Endothelial cell of umbilical vein (primary cell): ENCODE data around the gene RTN1. TPM values are rescaled to one million over a fixed set of nuclear protein-coding genes. Genes with fewer than 3 reads are reported as not detected.

ENCODE experiments used
- BruUV-seq: library from RNA; stranded (reverse); fragments of 400-500 nt; replicated peaks from 2 replicates; lab custom pipeline; 2021; lab: Mats Ljungman, UMichigan
- CTCF ChIA-PET: fragments of 300-600, 350-600 bp; sonication (Branson Sonifier 250); formaldehyde crosslinking; loops from one replicate; lab custom pipeline; 2021; ENCODE audit warnings: antibody characterized with exemption, inconsistent platforms; lab: Charles Lee
- POLR2A ChIA-PET: fragments of 300-600, 350-600 bp; sonication (Branson Sonifier 250); formaldehyde crosslinking; loops from one replicate; lab custom pipeline; 2021; ENCODE audit warnings: antibody characterized with exemption, inconsistent platforms; lab: Charles Lee
- DNase-seq: peaks from one replicate; pipeline ENCODE4 v3.0.0-alpha.2; 2011; ENCODE audit warnings: low read depth, low spot score
- FAIRE-seq: peaks from 2 replicates; lab custom pipeline; 2011; peaks lifted over from hg19 to GRCh38; lab: Jason Lieb, UNC
- H2AFZ ChIP-seq: 2 replicates; pipeline ENCODE4 v1.6.0; 2012; ENCODE audit warnings: low read depth, low read length, control low read depth, inconsistent platforms
- H3K27ac ChIP-seq: 2 replicates; pipeline ENCODE4 v1.5.1; 2011; ENCODE audit warnings: low read depth, mild to moderate bottlenecking, control low read depth, low read length, moderate library complexity; ENCODE audit not compliant: insufficient read depth
- H3K27me3 ChIP-seq, 2 experiments: 2 replicates each; pipeline versions ENCODE4 v1.6.0 to v1.6.1; 2011; ENCODE audit warnings: low read length in 2 of 2, mixed read lengths in 1 of 2; ENCODE audit not compliant: control insufficient read depth in 2 of 2, insufficient read depth in 2 of 2
- H3K36me3 ChIP-seq, 2 experiments: 2 replicates in 1 of 2; 3 replicates in 1 of 2; pipeline ENCODE4 v1.5.1; 2011; ENCODE audit warnings: low read length in 2 of 2, mild to moderate bottlenecking in 1 of 2, moderate library complexity in 1 of 2; ENCODE audit not compliant: control insufficient read depth in 2 of 2, insufficient read depth in 2 of 2; ENCODE audit errors: extremely low read depth in 1 of 2
- H3K4me1 ChIP-seq: 3 replicates; pipeline ENCODE4 v1.5.1; 2011; ENCODE audit warnings: mild to moderate bottlenecking, low read length; ENCODE audit not compliant: control insufficient read depth, insufficient read depth; ENCODE audit errors: extremely low read depth
- H3K4me2 ChIP-seq: 2 replicates; pipeline ENCODE4 v1.6.1; 2011; ENCODE audit warnings: low read length, control low read depth, mixed read lengths; ENCODE audit not compliant: insufficient read depth
- H3K4me3 ChIP-seq, 3 experiments: fragments of 200-600 bp in 1 of 3; sonication (generic), shearing (Covaris generic) in 1 of 3; replicated peaks in 1 of 3; 2 replicates each; pipeline ENCODE4 v1.5.1; 2011 to 2016; ENCODE audit warnings: control low read depth in 3 of 3, low read length in 3 of 3, mild to moderate bottlenecking in 2 of 3, inconsistent platforms in 1 of 3, low read depth in 1 of 3, moderate library complexity in 1 of 3; ENCODE audit not compliant: insufficient read depth in 1 of 3
- H3K79me2 ChIP-seq: 2 replicates; pipeline ENCODE4 v1.6.0; 2012; ENCODE audit warnings: low read length, inconsistent platforms; ENCODE audit not compliant: control insufficient read depth, insufficient read depth
- H3K9ac ChIP-seq: replicated peaks from 2 replicates; pipeline ENCODE3; 2011; ENCODE audit warnings: low read length, control low read depth; ENCODE audit not compliant: insufficient read depth; ENCODE audit errors: extremely low read depth
- H3K9me1 ChIP-seq: replicated peaks from 3 replicates; pipeline ENCODE4 v1.6.0; 2011; ENCODE audit warnings: mild to moderate bottlenecking, low read length; ENCODE audit not compliant: control insufficient read depth, insufficient read depth; ENCODE audit errors: extremely low read depth
- H3K9me3 ChIP-seq: replicated peaks from 2 replicates; pipeline ENCODE4 v1.5.1; 2012; ENCODE audit warnings: low read length, inconsistent platforms; ENCODE audit not compliant: control insufficient read depth, insufficient read depth
- H4K20me1 ChIP-seq: replicated peaks from 2 replicates; pipeline ENCODE3; 2011; ENCODE audit warnings: mild to moderate bottlenecking, low read length; ENCODE audit not compliant: control insufficient read depth, insufficient read depth; ENCODE audit errors: extremely low read depth
- EZH2 ChIP-seq: IDR thresholded peaks from 2 replicates; pipeline ENCODE4 v1.6.1; 2012; ENCODE audit warnings: borderline replicate concordance, low read depth, mild to moderate bottlenecking, moderate library complexity, low read length, inconsistent platforms; ENCODE audit not compliant: severe bottlenecking
- FOS ChIP-seq: IDR thresholded peaks from 2 replicates; pipeline ENCODE4 v1.6.1; 2011; ENCODE audit warnings: mild to moderate bottlenecking, low read length, moderate library complexity, borderline replicate concordance; ENCODE audit not compliant: insufficient read depth
- GATA2 ChIP-seq: IDR thresholded peaks from 2 replicates; pipeline ENCODE4 v1.7.0; 2011; ENCODE audit warnings: low read depth, mild to moderate bottlenecking, moderate library complexity, mixed read lengths, low read length; ENCODE audit not compliant: insufficient read length, insufficient read depth
- MAX ChIP-seq: IDR thresholded peaks from 2 replicates; pipeline ENCODE4 v1.6.1; 2011; ENCODE audit not compliant: insufficient read depth, insufficient read length
- MYC ChIP-seq: IDR thresholded peaks from one replicate; pipeline ENCODE4 v1.6.1; 2011; ENCODE audit warnings: mild to moderate bottlenecking, low read depth, low read length
- POLR2AphosphoS5 ChIP-seq: IDR thresholded peaks from 2 replicates; pipeline ENCODE4 v1.6.1; 2012; ENCODE audit warnings: low read depth, mild to moderate bottlenecking, control low read depth, low read length, moderate library complexity; ENCODE audit not compliant: insufficient read depth
- dilution Hi-C: fragments of 300-500 bp; cut with MboI; formaldehyde crosslinking; loops from one replicate; pipeline ENCODE4 v1.15.0; 2019; ENCODE audit warnings: low sequenced_read_pairs; ENCODE audit not compliant: extremely low pct_ligation_motif_present
- intact Hi-C: fragments of 100-400 bp; cut with micrococcal nuclease; formaldehyde crosslinking; loops from one replicate; pipeline ENCODE4 v1.10.0; 2022
- polyA plus RNA-seq, 4 experiments: library from polyadenylated mRNA; depleted of rRNA in 3 of 4; stranded (reverse) in 3 of 4; unstranded in 1 of 4; fragments of >200 nt; gene quantifications; 2 replicates each; pipeline versions ENCODE4 v1.2.1 to v1.2.3, GENCODE V29; 2011 to 2012; ENCODE audit warnings: missing spikeins in 1 of 4
- total RNA-seq: library from RNA; stranded (reverse); gene quantifications from 2 replicates; pipeline ENCODE4 v1.2.3, GENCODE V29; 2021
- TF ChIP-seq, protein P1 (sequence below), 2 donors: IDR thresholded peaks; 1 replicate in 1 of 2; 2 replicates in 1 of 2; pipeline ENCODE4 v1.5.1; 2011; ENCODE audit warnings: low read length in 2 of 2, mild to moderate bottlenecking in 2 of 2, moderate library complexity in 2 of 2, control low read depth in 1 of 2, inconsistent platforms in 1 of 2, low read depth in 1 of 2; ENCODE audit not compliant: insufficient read depth in 1 of 2; ENCODE audit errors: extremely low read depth in 1 of 2

The RTN1 gene
- total and polyA plus RNA-seq, 2 donors (not counting 3 experiments of a cell fraction or from before 2014, with no cell fraction given) = 0.10 to 0.29 TPM

DNA sequence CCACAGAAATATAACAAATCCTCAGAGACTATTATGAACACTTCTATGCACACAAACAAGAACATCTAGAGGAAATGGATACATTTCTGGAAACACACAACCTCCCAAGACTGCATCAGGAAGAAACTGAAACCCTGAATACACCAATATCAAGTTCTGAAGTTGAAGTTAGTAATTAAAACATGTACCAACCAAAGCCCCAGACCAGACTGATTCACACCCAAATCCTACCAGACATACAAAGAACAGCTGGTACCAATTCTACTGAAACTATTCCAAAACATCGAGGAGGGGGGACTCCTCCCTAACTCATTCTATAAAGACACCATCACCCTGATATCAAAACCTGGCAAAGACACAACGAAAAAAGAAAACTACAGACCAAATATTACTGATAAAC is 179.3 kb downstream of the RTN1 start:
- Histone ChIP-seq H3K4me2 (no peak overlapping the region), H3K4me3 (no peak overlapping the region), H3K9ac (no peak overlapping the region), H3K36me3 (no peaks in the 10 kb centered on the region), H3K4me1 (no peaks in the 10 kb centered on the region), H2AFZ (no peak overlapping the region), H3K27me3 (no peaks in the 10 kb centered on the region), H4K20me1 (no peaks in the 10 kb centered on the region), H3K9me1 (no peaks in the 10 kb centered on the region), H3K79me2 (no peaks in the 10 kb centered on the region), H3K27ac (no peak overlapping the region), H3K9me3 (no peaks in the 10 kb centered on the region)
- intact Hi-C loops = no loop called here
- no TSS peak for BruUV-seq
- no peak for FAIRE-seq
- TF ChIP-seq GATA2 = no peak
- TF ChIP-seq, protein P1, sequence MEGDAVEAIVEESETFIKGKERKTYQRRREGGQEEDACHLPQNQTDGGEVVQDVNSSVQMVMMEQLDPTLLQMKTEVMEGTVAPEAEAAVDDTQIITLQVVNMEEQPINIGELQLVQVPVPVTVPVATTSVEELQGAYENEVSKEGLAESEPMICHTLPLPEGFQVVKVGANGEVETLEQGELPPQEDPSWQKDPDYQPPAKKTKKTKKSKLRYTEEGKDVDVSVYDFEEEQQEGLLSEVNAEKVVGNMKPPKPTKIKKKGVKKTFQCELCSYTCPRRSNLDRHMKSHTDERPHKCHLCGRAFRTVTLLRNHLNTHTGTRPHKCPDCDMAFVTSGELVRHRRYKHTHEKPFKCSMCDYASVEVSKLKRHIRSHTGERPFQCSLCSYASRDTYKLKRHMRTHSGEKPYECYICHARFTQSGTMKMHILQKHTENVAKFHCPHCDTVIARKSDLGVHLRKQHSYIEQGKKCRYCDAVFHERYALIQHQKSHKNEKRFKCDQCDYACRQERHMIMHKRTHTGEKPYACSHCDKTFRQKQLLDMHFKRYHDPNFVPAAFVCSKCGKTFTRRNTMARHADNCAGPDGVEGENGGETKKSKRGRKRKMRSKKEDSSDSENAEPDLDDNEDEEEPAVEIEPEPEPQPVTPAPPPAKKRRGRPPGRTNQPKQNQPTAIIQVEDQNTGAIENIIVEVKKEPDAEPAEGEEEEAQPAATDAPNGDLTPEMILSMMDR (IDR thresholded peaks at IDR 0.05; ENCODE audit: extremely low read depth in 1 of 2, insufficient read depth in 1 of 2, low read depth in 1 of 2, low read length in 2 of 2) = no peak
- no peak for TF ChIP-seq FOS
- no peak for TF ChIP-seq MYC
- no peak for TF ChIP-seq POLR2AphosphoS5
- no peak for TF ChIP-seq MAX
- no peak for TF ChIP-seq EZH2
- ChIA-PET POLR2A (no interaction called here), CTCF (interaction anchor here (7.8 kb wide), 1 partner anchor 207 kb away, joined by 38 read pairs; no protein-coding TSS in a partner anchor)
- no peak for DNase-seq
- dilution Hi-C loops = no loop called here
